Measurements from ENCODE around the gene TRIM29. TPM values are rescaled to one million over a fixed set of nuclear protein-coding genes. Genes with fewer than 3 reads are reported as not detected.

TRIM29 gene
- total RNA-seq, 1 donor from 2014 or later = not detected

GRCh38 chr11:120174866-120175265 lies 37.0 kb upstream of the TRIM29 start:
- Mint-ChIP-seq H3K9me3 (ENCODE audit: low read depth) (no peaks in the 10 kb centered on the region), H3K27ac (no peak overlapping the region), H3K27me3 (peaks cover 74% of the 10 kb centered on the region), H3K4me1 (ENCODE audit: low read depth) (no peaks in the 10 kb centered on the region), H3K4me3 (ENCODE audit: low read depth) (no peak overlapping the region), H3K36me3 (ENCODE audit: insufficient read depth) (no peaks in the 10 kb centered on the region)
- TF ChIP-seq CTCF (IDR thresholded peaks at IDR 0.05; ENCODE audit: unreplicated experiment) = no peak
- DNase-seq (ENCODE audit: low spot score, unreplicated experiment) = no peak

- no peak overlapping the region for H3K4me3 Mint-ChIP-seq (ENCODE audit: low read depth)
- no peak for TF ChIP-seq CTCF (IDR thresholded peaks at IDR 0.05; ENCODE audit: unreplicated experiment)
- no peaks in the 10 kb centered on the region for H3K4me1 Mint-ChIP-seq (ENCODE audit: low read depth)
- H3K27ac Mint-ChIP-seq = no peak overlapping the region
- peaks cover 73% of the 10 kb centered on the region for H3K27me3 Mint-ChIP-seq
- no peaks in the 10 kb centered on the region for H3K9me3 Mint-ChIP-seq (ENCODE audit: low read depth)
- DNase-seq (ENCODE audit: low spot score, unreplicated experiment) = no peak
- no peaks in the 10 kb centered on the region for H3K36me3 Mint-ChIP-seq (ENCODE audit: insufficient read depth)
Observed at GRCh38 chr11:120173807-120174206, 35.9 kb upstream of the TRIM29 start.

- TF ChIP-seq CTCF (IDR thresholded peaks at IDR 0.05; ENCODE audit: unreplicated experiment) = no peak
- H3K4me1 Mint-ChIP-seq (ENCODE audit: low read depth) = peaks cover 2% of the 10 kb centered on the region
- no peak overlapping the region for H3K27ac Mint-ChIP-seq
- no peaks in the 10 kb centered on the region for H3K36me3 Mint-ChIP-seq (ENCODE audit: insufficient read depth)
- H3K27me3 Mint-ChIP-seq = peaks cover 78% of the 10 kb centered on the region
- H3K9me3 Mint-ChIP-seq (ENCODE audit: low read depth) = no peaks in the 10 kb centered on the region
- no peak for DNase-seq (ENCODE audit: low spot score, unreplicated experiment)
- no peak overlapping the region for H3K4me3 Mint-ChIP-seq (ENCODE audit: low read depth)
Observed at GRCh38 chr11:120173019-120173705, 35.2 kb upstream of the TRIM29 start.

GRCh38 chr11:120172054-120172911 lies 34.4 kb upstream of the TRIM29 start:
- DNase-seq (ENCODE audit: low spot score, unreplicated experiment) = peak; percentile 52

More at GRCh38 chr11:120172054-120172911, 34.4 kb upstream of the TRIM29 start:
- H3K4me3 Mint-ChIP-seq (ENCODE audit: low read depth) = no peak overlapping the region
- peaks cover 82% of the 10 kb centered on the region for H3K27me3 Mint-ChIP-seq
- TF ChIP-seq CTCF (IDR thresholded peaks at IDR 0.05; ENCODE audit: unreplicated experiment) = peak; percentile 76
- H3K9me3 Mint-ChIP-seq (ENCODE audit: low read depth) = no peaks in the 10 kb centered on the region
- H3K36me3 Mint-ChIP-seq (ENCODE audit: insufficient read depth) = no peaks in the 10 kb centered on the region
- H3K27ac Mint-ChIP-seq = no peak overlapping the region
- peaks cover 2% of the 10 kb centered on the region for H3K4me1 Mint-ChIP-seq (ENCODE audit: low read depth)

Data from progenitor cell of endocrine pancreas (in vitro differentiated cells).